NCI-H510A (cell line): ENCODE results near the gene SH3RF1.

ENCODE experiments used
- DNase-seq: peaks from one replicate; lab custom pipeline; 2025; lab: John Stamatoyannopoulos, UW

SH3RF1 gene

DNA sequence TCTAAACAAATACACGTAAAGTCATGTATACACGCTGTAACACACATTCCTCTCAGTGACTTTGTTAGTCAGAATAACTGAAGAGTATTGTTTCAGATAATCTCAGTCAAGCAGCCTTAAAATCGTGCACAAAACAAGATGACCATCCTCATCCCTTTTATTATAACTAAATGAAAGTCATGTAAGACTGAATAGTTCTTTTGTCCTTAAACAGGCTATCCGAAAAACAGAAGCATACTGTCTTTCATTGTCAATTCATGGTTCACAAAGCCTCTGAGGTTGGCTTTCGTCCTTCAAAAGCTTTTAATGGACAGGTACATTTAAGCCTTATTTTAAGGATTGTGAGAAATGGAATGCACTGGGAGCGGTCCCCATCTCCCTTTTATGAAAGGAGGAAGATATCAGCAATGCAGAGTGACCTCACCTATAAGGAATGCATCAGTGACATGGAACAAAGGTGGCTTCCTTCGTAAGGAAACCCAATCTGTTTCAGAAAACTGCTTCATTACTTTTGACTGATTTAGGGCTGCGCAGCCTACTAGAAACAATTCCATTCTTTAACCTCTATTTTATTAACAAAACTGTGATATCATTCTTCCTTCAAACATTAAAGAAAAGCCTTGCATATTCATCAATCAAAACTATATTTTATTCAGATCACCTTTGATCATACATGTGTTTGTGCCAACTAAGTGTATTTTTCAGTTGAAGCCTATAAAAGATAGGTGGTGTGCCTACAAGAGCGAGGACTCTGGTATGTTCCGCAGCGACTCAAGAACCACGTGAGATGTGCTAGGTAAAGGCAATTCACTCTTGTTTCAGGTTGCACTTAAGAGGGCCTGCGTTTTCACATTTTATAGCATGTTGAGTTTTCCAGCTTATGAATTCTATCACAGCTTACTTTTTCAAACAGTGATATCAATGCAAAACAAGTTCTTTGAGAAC is 19.2 kb downstream of the SH3RF1 start:
- no peak for DNase-seq

GRCh38 chr4:169250796-169251195 is 20.0 kb downstream of the SH3RF1 start:
- no peak for DNase-seq

- no peak for DNase-seq
Measured at GRCh38 chr4:169249999-169250398, 20.8 kb downstream of the SH3RF1 start.

DNA sequence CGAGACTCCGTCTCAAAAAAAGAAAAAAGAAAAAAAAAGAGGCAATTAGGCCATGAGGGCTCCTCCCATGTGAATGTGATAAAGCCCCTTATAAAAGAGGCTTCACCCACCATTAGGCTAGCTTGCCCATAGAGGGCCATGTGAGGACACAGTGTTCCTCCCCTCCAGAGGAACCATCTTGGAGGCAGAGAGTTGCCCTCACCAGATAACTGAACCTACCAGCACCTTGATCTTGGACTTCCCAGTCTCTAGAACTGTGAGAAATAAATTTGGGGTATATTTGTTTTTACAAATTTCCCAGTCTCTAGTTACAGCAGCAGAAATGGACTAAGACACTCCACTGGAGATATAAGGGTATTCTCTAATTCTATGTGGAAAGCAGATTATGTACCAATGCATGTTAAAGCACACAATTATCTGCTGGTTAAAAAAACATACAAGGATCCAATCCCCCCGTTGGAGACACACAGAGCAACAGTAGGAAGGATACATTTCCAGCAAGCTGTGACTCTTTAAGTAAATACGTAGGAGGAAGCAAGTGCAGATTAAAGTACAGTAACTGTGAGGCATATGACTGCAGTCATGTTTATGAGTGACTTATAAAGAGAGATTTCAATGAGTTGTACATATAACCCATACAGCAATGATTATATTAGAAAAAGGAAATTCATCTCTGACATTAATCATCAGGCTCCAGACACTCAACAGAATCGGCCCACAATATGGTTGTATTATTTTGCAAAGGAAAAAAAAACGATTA is 21.4 kb downstream of the SH3RF1 start:
- DNase-seq: no peak

- no peak for DNase-seq
Measured at GRCh38 chr4:169248645-169249044, 22.1 kb downstream of the SH3RF1 start.

- DNase-seq: no peak
Measured at GRCh38 chr4:169246957-169247396, 23.8 kb downstream of the SH3RF1 start.

GRCh38 chr4:169246279-169246678 is 24.5 kb downstream of the SH3RF1 start:
- no peak for DNase-seq

GRCh38 chr4:169245061-169245460 is 25.7 kb downstream of the SH3RF1 start:
- no peak for DNase-seq

DNA sequence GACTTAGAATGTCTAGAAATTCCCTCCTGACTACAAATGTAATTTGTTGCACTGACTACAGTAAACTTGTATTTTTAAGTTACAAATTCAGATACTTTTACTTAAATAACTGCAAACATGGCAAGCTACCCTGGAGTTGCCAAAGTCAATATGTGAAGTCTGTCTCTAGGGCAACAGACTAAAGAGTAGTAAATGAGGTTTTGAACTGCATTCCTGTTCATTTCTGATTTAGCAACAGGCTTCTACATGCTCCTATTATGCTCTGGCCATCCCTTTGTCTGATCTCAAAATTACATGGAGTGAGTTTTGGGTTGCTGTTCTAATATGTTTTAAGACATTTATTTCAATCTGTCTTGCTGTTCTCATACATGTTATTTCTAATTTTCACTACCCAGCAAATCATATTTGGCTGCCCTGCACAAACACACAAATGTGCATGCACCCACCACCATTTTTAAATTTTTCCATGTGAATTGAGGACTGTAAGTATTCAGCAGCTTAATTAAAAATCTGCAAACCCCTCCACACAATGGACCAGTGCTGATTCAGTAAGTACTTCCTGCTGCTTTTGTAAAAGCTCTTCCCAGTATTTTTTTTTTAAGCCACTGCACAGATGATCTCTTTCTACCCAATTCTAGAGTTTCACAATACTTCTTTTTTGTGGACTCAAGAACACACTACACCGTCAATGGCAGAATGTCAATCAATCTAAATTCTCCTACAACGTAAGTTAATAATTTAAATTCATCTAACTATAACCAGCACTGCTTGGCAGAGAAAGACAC is 26.7 kb downstream of the SH3RF1 start:
- no peak for DNase-seq

- DNase-seq: no peak
Measured at GRCh38 chr4:169241464-169241863, 29.3 kb downstream of the SH3RF1 start.

- DNase-seq: no peak
Measured at GRCh38 chr4:169239221-169239905, 31.4 kb downstream of the SH3RF1 start.

DNA sequence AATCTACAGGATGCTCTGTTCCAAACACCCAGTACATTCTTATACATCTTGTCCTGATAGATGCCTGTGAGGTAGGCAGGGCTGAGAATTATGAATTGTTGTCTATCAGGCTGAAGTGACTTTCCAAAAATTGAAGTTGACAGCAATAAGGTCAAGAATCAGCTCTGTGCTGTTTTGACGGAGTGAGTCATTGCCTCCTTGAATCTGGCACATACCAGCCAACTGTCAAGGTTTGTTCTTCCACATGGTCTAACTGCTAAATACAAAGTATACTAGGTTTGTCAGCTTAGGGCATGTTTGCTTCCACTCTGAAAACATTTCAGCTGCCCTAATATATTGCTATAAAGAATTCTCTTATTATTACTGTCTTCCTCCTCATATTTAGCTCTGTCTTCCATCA is 32.3 kb downstream of the SH3RF1 start:
- DNase-seq: no peak

GRCh38 chr4:169236873-169237626 is 33.7 kb downstream of the SH3RF1 start:
- no peak for DNase-seq

GRCh38 chr4:169236078-169236477 is 34.7 kb downstream of the SH3RF1 start:
- no peak for DNase-seq

DNA sequence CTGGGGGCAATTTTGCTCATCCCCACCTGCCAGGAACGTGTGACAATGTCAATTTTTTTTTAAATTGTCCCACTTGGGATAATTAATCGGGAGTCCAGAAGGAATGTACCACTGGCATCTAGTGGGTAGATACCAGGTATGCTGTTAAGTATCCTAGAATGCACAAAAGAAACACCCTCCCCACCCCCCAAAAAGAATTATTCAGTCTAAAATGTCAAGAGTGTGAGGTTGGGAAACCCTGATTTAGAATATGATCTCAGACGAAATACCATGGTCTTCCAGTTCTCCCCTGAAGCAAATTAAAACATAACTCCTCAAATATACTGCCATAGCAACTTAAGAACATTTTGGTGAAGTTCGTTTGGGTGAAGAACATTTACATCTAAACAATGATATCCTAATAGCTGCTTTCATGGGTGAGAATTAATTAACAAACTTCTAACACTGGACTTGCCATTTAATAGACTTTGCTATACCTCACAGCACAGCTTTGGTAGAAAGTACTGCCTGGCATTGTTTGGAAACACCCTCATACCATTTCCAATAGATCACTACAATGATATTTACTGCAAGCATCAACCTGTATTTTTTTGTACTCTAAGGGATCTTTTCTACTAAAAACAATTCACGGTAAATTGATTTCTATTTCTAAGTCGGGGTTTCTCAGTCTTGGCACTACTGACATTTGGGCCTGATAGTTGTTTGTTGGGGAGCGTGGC is 36.5 kb downstream of the SH3RF1 start:
- DNase-seq: no peak

GRCh38 chr4:169233691-169234090 is 37.1 kb downstream of the SH3RF1 start:
- no peak for DNase-seq

DNA sequence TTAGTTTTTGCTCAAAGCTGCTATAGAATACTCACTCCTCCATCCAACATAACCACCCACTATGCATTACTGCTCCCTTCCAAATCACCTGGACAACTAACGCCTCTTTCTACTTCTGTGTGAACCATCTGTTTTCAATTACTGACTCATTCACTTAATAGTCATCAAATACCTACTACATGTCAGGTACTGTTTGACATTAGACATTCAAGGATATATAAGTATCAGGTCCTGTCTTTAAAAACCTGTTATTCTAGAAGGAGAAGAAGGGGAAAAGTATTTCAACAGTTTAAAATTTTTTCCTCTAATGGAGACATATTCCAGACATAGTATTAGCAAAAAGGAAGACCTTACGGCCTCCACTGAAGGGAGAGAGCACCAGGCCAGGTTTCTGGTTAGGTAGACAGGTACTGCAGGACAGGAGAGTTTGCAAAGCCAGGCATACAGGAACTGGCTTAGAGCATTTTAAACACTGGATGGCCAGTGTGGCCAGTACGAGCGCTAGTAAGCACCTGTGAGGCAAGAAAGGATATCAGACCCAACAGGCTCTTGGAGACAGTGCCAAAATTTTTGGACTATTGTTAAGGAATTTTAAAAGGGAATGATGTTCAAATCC is 39.0 kb downstream of the SH3RF1 start:
- no peak for DNase-seq

DNA sequence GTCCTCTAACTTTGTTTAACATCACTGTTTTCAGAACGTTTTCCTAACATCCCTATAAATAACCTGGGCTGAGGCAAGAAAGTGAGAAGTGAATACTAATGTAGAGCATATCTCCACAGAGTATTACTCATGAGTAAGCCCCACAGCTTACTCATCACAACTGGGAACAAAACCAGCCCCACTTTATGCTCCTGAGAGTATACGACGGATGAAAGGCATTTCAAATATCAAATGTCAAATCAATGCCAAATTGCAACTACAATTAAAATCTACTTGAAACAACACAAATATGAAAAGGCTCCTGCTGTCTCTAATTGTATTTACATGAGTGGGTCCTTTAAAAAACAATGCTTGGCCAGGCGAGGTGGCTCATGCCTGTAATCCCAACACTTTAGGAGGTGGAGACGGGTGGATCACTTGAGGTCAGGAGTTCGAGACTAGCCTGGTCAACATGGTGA is 41.2 kb downstream of the SH3RF1 start:
- DNase-seq: no peak

DNA sequence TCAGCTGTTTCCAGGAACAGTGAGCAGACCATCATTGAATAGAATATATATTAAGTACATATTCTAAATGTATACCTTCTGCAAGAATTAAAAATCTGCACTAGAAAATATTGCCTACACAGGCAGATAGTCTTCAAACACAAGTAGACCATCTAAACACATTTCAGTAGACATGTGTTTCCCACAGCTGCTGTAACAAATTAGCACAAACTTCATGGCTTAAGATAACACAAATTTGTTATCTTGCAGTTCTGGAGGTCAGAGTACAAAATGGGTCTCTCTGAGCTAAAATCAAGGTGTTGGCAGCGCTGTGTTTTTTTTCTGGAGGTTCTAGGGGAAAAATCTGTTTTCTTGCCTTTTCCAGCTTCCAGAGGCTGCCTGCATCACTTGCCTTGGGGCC is 42.7 kb downstream of the SH3RF1 start:
- no peak for DNase-seq

DNA sequence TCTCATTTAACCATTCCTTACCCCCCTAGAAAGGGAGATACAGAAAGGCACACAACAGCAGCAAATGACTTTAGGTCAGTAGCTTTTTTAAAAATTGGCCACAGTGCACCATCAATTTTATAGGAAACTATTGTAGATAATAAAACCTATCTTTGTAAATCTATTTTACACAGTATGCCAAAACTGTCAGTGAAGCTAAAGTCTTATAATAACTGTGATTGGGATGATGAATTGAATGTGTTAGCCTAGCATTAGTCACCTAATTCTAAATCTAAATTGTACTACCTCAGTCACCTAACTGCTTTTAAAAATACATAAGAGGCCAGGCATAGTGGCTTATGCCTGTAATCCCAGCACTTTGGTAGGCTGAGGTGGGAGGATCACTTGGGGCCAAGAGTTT is 44.2 kb downstream of the SH3RF1 start:
- no peak for DNase-seq
